Limb (tissue), 2 donors: Measurements from ENCODE around the gene MAP7D3.
"Not testable (repeated sequence)": the region's sequence is repeated elsewhere in the genome, so short reads cannot be mapped to it uniquely, and the experiment has no call there.

ENCODE experiments used
- DNase-seq, 2 donors: peaks; one replicate each; pipeline ENCODE4 v3.0.0-alpha.2; 2016; ENCODE audit errors: extremely low spot score in 2 of 2

The MAP7D3 gene

DNA sequence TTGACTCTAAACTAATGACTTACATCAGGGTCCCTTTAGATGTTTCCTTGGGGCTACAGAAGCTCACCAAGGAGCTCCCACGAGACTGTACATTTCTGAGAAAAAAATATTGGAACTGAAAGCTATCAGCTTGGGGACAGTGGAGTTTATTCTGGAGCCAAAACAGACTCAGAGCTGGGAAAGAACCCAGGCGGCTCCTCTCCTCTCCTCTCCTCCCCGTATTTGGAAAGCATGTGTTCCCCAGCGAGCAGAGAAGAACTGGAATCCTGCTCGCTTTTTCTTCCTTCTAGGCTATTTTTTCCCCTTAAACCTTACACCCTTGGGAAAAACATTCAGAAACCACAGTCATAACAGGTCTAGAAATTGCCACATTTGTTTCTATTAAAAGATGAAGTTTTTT is 4.3 kb upstream of the MAP7D3 start:
- DNase-seq: no peak

- DNase-seq: peak in 1 of 2 donors; percentile 40
These were observed 784 bp downstream of the MAP7D3 start for GRCh38 chrX:136250191-136251040.

DNA sequence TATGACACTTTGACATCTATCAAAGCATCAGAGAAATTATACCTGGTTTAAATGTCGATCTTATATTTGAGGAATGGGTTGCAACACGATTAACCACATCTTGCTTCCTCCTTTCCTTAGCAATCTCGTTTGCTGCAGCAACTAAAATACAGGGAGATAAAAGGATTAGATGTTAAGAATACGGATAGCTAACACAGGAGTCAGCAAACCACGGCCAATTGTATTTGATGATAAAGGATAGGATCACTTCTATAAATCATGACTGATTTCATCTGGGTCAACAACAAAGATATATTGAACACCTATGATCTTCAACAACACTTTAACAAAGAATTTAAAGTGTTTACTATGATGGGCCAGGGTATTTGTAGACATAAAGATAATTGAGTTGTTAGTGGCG is 5.0 kb downstream of the MAP7D3 start:
- DNase-seq: no peak

DNA sequence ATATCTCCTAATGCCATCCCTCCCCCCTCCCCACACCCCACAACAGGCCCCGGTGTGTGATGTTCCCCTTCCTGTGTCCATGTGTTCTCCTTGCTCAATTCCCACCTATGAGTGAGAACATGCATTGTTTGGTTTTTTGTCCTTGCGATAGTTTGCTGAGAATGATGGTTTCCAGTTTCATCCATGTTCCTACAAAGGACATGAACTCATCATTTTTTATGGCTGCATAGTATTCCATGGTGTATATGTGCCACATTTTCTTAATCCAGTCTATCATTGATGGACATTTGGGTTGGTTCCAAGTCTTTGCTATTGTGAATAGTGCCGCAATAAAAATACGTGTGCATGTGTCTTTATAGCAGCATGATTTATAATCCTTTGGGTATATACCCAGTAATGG is 13.4 kb downstream of the MAP7D3 start:
- not testable (repeated sequence) for DNase-seq

- no peak for DNase-seq
These were observed 14.1 kb downstream of the MAP7D3 start for GRCh38 chrX:136237074-136237473.

GRCh38 chrX:136228839-136229207 is 22.4 kb downstream of the MAP7D3 start:
- DNase-seq: no peak

- DNase-seq: no peak
These were observed 23.0 kb downstream of the MAP7D3 start for GRCh38 chrX:136227948-136228838.

DNA sequence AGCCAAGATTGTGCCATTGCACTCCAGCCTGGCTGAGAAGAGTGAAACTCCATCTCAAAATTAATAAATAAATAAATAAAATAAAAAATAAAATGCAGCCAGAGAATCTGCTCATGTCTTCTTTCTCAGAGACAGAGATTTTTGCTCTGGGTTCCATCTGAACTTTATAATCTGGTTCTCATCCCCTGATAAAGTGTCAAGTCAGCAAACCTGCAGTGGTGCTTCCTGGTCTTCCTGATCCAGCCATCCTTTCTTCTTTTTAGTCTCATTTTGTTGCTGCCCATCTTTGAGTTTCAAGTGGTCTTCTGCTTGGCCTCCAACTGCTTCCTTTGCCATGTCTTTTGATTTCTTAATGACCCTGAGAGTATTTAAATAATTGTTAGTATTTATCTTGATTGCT is 24.1 kb downstream of the MAP7D3 start:
- DNase-seq: no peak

DNA sequence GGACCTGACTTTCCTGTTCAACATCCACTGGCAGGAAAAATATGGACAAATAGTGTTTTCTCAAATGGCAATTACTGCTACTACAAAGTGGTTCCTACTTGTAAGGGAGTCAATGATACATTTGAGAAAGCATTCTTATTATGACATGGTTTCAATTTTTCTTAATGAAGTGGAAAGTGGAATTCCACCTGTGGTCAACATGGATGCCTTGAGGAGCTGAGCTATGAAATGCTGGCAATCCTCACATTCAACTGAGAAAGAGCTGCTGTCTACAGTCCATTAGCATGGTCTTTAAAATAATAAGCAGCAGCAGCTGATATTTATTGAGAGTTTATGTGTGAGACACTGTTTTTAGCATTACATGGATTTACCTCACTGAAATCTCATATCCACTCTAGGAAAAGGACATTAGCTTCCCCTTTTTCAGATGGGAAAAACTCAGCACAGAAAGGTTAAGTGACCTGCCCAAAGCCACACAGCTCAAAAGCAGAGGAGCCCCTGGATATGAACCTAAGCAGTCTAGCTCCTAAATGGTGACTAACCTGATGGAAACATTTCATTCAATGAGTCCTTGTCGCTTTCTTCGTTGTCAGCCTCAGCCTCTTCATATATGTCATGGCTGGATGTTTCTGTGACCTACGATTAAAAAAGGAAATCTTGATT is 29.2 kb downstream of the MAP7D3 start:
- no peak for DNase-seq

GRCh38 chrX:136220951-136221350 is 30.2 kb downstream of the MAP7D3 start:
- no peak for DNase-seq

DNA sequence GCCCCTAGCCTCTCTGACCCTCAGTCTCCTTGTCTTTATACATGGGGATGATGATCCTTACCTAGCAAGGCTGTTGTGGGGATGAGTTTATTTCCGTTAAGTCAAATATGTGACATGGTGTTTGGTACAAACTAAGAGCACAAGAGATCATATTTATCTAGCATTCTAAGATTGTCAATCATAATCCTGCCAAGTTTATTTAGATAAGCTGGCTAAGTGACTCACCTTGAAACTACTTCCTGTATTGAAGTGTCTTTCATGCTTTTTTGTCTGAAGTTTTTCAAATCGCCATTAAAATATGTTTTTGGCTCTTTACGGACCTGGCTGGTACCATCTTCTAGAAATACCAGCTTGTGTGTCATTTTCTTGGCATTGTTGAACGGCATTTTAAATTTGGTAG is 30.7 kb downstream of the MAP7D3 start:
- DNase-seq: no peak

GRCh38 chrX:136219893-136220292 is 31.3 kb downstream of the MAP7D3 start:
- no peak for DNase-seq

- no peak for DNase-seq
These were observed 35.6 kb downstream of the MAP7D3 start for GRCh38 chrX:136215559-136215958.

GRCh38 chrX:136214551-136214950 is 36.6 kb downstream of the MAP7D3 start:
- DNase-seq: no peak

GRCh38 chrX:136212557-136213111 is 38.6 kb downstream of the MAP7D3 start:
- no peak for DNase-seq

DNA sequence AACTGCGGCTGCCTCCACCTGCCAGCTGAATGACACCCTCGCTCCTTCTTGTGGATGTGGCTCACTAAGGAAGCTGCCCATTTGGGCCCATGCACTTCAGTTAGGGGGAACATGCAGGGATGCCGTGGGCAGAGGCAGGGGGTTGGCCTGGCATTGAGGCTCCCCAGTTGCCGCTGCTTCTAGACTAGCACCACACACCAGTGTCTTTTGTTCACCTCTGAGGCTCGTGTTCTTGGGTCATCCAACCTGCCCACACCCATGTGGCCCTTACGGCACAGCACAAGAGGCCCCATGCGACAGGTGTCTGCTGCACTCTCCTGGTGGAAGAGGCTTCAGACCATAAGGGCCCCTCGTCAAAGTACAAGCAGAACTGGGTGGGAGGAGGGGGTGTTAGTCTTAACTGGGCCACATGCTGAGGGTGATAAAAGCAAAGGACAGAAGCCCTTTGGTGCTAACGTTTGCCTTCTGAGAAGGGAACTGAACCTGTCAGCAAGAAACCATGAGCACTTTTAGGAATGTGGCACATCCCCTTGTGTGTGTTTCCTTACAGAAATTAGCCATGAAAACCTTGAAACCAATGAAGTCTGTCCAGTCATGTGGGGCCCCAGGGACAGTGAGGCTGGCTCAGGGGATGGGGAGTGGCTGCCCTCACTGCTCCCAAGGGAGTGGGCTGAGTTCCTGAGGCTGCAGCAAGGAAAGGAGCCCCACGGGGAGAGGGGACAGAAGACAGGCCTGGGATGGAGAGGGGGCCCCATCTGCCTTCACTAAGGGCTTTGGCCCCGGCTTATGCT is 39.2 kb downstream of the MAP7D3 start:
- DNase-seq: no peak

- no peak for DNase-seq
These were observed 40.4 kb downstream of the MAP7D3 start for GRCh38 chrX:136210806-136211205.

GRCh38 chrX:136210243-136210642 is 41.0 kb downstream of the MAP7D3 start:
- no peak for DNase-seq

GRCh38 chrX:136209751-136210150 is 41.4 kb downstream of the MAP7D3 start:
- DNase-seq: no peak

GRCh38 chrX:136209016-136209738 is 42.0 kb downstream of the MAP7D3 start:
- DNase-seq: no peak
